Right cardiac atrium (tissue), 5 donors: ENCODE measurements around the gene MED31. TPM values are rescaled to one million over a fixed set of nuclear protein-coding genes. Genes with fewer than 3 reads are reported as not detected.
"Not testable (repeated sequence)": the region's sequence is repeated elsewhere in the genome, so short reads cannot be mapped to it uniquely, and the experiment has no call there.

Source experiments
- ATAC-seq, 2 donors: fragments of 200-7000 bp; cut with Tn5 transposase; one replicate each; pipeline versions ENCODE4 v1.8.0 to v1.9.1; 2020; ENCODE audit warnings: moderate library complexity in 2 of 2, mild to moderate bottlenecking in 1 of 2
- DNase-seq, 3 donors: peaks; one replicate each; pipeline ENCODE4 v3.0.0-alpha.2; 2020
- H3K27ac ChIP-seq: one replicate; pipeline ENCODE4 v1.5.1; 2013; ENCODE audit warnings: mild to moderate bottlenecking, low read length, control low read depth, moderate library complexity
- H3K27me3 ChIP-seq: one replicate; pipeline ENCODE4 v1.6.1; 2013; ENCODE audit not compliant: control insufficient read depth, insufficient read depth
- H3K4me1 ChIP-seq: one replicate; pipeline ENCODE4 v1.6.1; 2013; ENCODE audit warnings: low read length; ENCODE audit not compliant: control insufficient read depth, insufficient read depth
- H3K4me3 ChIP-seq: one replicate; pipeline ENCODE4 v1.5.1; 2013; ENCODE audit warnings: low read length, control low read depth
- H3K9me3 ChIP-seq: one replicate; pipeline ENCODE4 v1.6.1; 2013; ENCODE audit warnings: low read length; ENCODE audit not compliant: control insufficient read depth
- WGBS: extraction: QIAGEN DNeasy Blood & Tissue Kit; methylation state at CpG from one replicate; pipeline ENCODE4 v1.1.7; 2013; 5-methylcytosine and 5-hydroxymethylcytosine counted together
- intact Hi-C, 4 donors: fragments of 100-400 bp; cut with DNase I; formaldehyde crosslinking; loops; one replicate each; pipeline versions ENCODE4 v1.11.0 to v1.14.0; 2022 to 2023
- long read RNA-seq, 4 donors: library from polyadenylated mRNA; unstranded; transcript quantifications; one replicate each; pipeline ENCODE4 v2.0.0, GENCODE V29; 2020 to 2021
- polyA plus RNA-seq: library from polyadenylated mRNA; stranded (reverse); fragments of 200-250 nt; gene quantifications from one replicate; pipeline ENCODE4 v1.2.3, GENCODE V29; 2013
- total RNA-seq, 4 donors: library from RNA; stranded (reverse); fragmentation: NEBNext Ultra II Directional; extraction: Animal tissue kit (Norgen Biotek cat#: 25700); gene quantifications; one replicate each; pipeline ENCODE4 v1.2.1, GENCODE V29; 2021
- donor health status: healthy with polysubstance abuse.
- donor health status: DM: no; HTN: yes; CAD: no.
- donor health status: DM: no; HTN: no; CAD: no.
- donor health status: DM: no; HTN: yes; CAD: no; lungs with severe emphysema.
- donor health status: DM: yes; HTN: yes; CAD: no.

MED31 gene
- total RNA-seq (10 to 100 TPM; 14.0 to 20.4 (median 15.7) TPM), polyA plus RNA-seq (24.1 TPM)
- long read RNA-seq, donor 1, transcript MED31-201 (4 exons, 1,654 nt): major isoform, 6 of 12 reads
- long read RNA-seq, donor 1, partial matches to known transcripts: 0 of 12 reads
- long read RNA-seq, donor 1, other reads (novel, unspliced or antisense): 4 of 12 reads
- long read RNA-seq, donor 2, partial matches to known transcripts: 0 of 3 reads
- long read RNA-seq, donor 2, other reads (novel, unspliced or antisense): 0 of 3 reads
- long read RNA-seq, donor 3, transcript MED31-201 (4 exons, 1,654 nt): major isoform, 5 of 15 reads
- long read RNA-seq, donor 3, partial matches to known transcripts: 0 of 15 reads
- long read RNA-seq, donor 3, other reads (novel, unspliced or antisense): 6 of 15 reads
- long read RNA-seq, donor 4, transcript MED31-201 (4 exons, 1,654 nt): major isoform, 7 of 8 reads
- long read RNA-seq, donor 4, partial matches to known transcripts: 0 of 8 reads
- long read RNA-seq, donor 4, other reads (novel, unspliced or antisense): 1 of 8 reads

DNA sequence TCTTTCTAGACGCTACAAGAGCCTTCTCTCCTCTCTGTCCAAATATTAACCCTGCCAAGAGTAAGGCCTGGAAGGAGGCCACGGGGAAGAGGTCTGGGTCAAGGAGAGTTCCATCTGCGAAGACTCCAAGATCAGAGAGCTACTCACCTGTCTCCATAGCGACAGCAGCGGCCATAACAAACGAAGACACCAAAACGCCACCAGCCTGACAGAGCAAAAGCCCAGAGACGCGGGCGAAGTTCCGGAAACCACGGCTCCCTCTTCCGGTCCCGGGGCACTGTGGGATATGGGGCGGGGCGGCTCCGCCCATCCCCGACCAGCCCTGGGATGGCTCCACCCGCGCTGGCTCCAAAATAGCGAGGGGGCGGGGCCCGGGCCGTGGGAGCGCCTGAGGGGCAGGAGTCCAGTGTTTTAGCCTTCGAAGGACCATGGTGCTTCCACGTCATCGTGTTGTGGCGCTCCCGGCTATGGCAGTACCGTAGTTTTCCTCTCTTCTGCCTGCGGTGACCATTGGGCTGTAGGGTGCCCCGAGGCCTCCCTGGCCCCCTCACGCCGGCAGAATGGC is at the start of gene MED31, which contains the start of gene C17orf100:
MED31 (minus strand) TSS at position 252 of the 565 bp plus-strand sequence; CDS start at position 175, 77 bp downstream.
C17orf100 (plus strand) TSS at position 409 of the 565 bp plus-strand sequence; CDS start at position 561, 152 bp downstream.
- Histone ChIP-seq H3K27me3 (no peaks in the 10 kb centered on the region), H3K27ac (peak within 1 kb of the TSS; percentile 92), H3K9me3 (no peaks in the 10 kb centered on the region), H3K4me3 (peak within 1 kb of the TSS; percentile 93), H3K4me1 (peaks cover 4% of the 10 kb centered on the region)
- ATAC-seq (peak; percentile 99), DNase-seq (peak; percentile 94 to 98 (median 98))
- intact Hi-C loops: no loop called here
- 2% methylated on average over 35 of the region's 35 CpGs for WGBS

DNA sequence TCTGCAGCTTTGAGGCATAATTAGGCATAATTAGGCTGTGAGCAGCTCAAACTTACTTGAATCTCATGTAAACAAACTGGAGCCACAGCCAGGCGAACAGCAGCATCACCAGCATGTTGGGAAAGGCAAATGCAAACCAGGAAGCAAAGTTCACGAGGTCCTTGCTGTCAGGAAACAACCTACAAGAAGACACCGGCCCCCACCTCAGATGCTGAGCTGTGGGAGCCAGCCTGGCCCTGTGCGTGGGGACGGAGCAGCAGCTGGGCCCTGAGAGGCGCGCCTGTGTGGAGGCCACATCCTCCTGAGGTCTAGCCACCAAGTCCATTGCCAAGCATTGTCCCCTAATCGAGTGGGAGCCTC is 49.5 kb upstream of the MED31 start:
- Histone ChIP-seq H3K9me3 (no peaks in the 10 kb centered on the region), H3K27me3 (no peaks in the 10 kb centered on the region), H3K4me1 (no peaks in the 10 kb centered on the region), H3K4me3 (no peak overlapping the region), H3K27ac (no peak overlapping the region)
- intact Hi-C loops: no loop called here
- WGBS: 77% methylated on average over 8 of the region's 8 CpGs
- no peak for ATAC-seq
- DNase-seq: no peak

DNA sequence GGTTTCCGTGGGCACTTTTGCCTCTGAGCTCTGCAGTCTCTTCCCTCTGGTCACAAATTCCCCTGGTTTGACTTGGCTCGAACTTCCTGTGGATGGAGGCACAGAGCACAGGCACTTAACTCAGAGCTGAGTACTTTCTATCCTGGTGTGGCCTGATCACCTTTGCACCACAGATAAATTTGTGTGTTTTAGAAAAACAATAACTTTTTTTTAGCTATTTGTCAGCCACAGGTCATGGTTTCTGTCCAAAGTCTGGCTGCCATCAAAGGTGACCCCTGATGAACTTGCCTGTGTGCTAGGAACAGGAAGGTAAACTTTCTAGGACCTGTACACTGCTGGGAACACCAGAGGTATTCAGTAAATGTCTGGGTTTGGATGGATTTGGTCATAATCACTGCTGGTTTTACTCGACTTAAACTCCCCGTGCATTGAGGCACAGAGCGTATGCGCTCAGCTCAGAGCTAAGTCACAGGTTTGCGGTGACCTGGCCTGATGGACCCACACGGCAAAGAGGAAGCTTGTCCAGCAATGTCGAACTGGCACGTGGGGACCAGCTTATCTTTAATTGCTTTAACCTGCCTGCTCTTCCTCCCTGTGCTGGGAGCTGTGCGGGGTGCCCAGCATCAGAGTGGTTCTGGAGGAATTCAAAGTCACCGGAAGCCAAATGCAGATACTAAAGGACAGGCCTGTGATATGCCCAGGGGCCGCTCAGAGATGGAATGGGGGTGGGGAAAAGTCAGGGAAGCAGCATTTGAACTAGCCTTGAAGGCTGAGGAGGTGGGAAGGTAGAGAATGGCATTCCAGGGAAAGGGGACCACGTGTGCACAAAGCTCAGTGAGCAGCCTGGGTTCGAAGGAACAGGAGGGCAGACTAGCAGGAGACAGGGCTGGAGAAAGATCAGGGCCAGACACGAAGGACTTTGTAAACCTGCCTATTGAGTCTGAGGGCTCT is 48.9 kb upstream of the MED31 start:
- Histone ChIP-seq H3K4me3 (no peak overlapping the region), H3K9me3 (no peaks in the 10 kb centered on the region)
- intact Hi-C loops: no loop called here

DNA sequence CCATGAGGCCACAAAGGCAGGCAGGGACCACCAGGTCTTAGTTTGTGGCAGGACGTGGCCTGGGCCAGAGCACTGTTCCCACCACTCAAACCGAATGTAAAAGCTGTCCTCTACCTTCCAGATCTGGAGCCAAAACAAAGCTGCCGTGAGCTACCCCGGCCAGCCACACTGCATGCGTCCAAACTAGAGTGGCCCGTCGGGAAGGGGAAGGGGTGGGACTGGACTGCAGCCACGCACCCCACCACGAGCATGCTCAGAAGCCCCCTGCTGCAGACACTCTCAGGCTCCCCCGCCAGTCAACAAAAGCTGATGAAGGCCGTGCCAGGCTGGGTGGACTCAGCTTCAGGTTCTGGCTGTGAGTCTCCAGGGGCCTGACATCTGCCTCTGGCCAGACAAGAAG is 46.6 kb upstream of the MED31 start:
- intact Hi-C loops: no loop called here

More for the DNA sequence above, 48.9 kb upstream of the MED31 start:
- Histone ChIP-seq H3K27ac (no peak overlapping the region), H3K4me1 (no peaks in the 10 kb centered on the region), H3K27me3 (no peaks in the 10 kb centered on the region)
- WGBS: 64% methylated on average over 16 of the region's 16 CpGs
- DNase-seq: no peak
- no peak for ATAC-seq

DNA sequence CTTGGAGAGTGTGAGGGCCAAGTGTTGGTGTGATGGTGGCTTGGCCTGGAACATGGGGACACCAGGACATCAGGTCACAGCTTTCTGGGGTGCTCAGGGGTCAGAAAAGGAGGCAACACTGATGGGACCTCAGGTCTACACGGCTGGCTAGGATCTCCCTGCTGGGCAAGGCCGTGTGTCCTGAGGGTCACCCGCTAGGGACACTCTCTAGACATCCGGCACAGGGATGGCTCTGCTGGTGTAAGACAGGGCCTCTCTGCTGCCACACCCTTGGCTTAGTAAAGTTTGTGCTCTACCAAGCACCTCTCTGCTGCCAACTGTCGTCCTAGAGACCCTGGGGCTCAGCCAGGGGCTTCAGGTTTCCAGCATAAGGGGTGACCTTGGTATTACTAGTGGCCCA is 45.5 kb upstream of the MED31 start:
- no peak overlapping the region for H3K4me3 ChIP-seq
- ATAC-seq (no peak), DNase-seq (no peak)
- H3K27me3 ChIP-seq: no peaks in the 10 kb centered on the region
- 83% methylated on average over 5 of the region's 5 CpGs for WGBS
- no peak overlapping the region for H3K27ac ChIP-seq
- intact Hi-C loops: no loop called here
- no peaks in the 10 kb centered on the region for H3K4me1 ChIP-seq
- H3K9me3 ChIP-seq: no peaks in the 10 kb centered on the region

More for the DNA sequence above, 46.6 kb upstream of the MED31 start:
- no peaks in the 10 kb centered on the region for H3K9me3 ChIP-seq
- H3K27me3 ChIP-seq: no peaks in the 10 kb centered on the region
- no peak overlapping the region for H3K27ac ChIP-seq
- no peak for DNase-seq
- no peak for ATAC-seq
- no peak overlapping the region for H3K4me3 ChIP-seq
- WGBS: 80% methylated on average over 11 of the region's 11 CpGs
- H3K4me1 ChIP-seq: no peaks in the 10 kb centered on the region

DNA sequence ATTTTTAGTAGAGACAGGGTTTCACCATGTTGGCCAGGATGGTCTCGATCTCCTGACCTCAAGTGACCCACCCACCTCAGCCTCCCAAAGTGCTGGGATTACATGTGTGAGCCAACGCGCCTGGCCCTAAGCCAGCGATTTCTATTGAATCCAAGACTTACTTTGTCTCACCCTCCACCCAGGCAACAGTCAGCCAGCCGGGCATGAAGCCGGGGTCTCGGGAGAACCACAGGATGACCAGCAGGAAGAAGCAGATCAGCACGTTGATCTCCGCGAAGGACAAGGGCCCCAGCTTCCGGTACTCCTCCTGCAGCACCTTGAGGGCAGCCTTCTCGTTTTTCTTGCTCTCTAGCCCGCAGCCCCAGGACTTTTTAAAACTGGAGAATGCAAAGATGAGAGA is 44.2 kb upstream of the MED31 start:
- Histone ChIP-seq H3K9me3 (no peaks in the 10 kb centered on the region), H3K27me3 (no peaks in the 10 kb centered on the region), H3K27ac (no peak overlapping the region), H3K4me3 (no peak overlapping the region), H3K4me1 (no peaks in the 10 kb centered on the region)
- DNase-seq (peak in 1 of 3 donors; percentile 26), ATAC-seq (no peak)
- intact Hi-C loops: no loop called here
- WGBS: 66% methylated on average over 13 of the region's 13 CpGs

DNA sequence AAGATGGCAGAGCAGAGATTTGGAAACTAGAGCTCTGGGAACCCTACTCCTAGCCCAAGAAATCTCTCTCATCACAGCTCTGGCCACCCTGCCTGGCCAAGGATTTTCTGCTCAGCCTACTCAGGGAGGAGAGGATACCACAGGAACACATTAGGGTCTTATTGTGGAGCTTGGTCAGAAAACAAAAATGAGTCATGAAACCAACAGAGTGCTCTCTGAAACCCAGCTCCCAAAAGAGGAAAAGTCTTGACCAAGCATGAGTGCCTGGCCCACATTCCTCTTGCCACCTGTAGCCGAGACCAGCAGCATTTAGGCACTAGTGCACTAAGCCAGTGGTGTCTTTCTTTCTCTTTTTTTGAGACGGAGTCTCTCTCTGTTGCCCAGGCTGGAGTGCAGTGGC is 43.6 kb upstream of the MED31 start:
- ATAC-seq (no peak), DNase-seq (no peak)
- Histone ChIP-seq H3K4me1 (no peaks in the 10 kb centered on the region), H3K27ac (no peak overlapping the region), H3K9me3 (no peaks in the 10 kb centered on the region), H3K27me3 (no peaks in the 10 kb centered on the region), H3K4me3 (no peak overlapping the region)
- intact Hi-C loops: no loop called here
- WGBS: 86% methylated on average over 2 of the region's 2 CpGs

DNA sequence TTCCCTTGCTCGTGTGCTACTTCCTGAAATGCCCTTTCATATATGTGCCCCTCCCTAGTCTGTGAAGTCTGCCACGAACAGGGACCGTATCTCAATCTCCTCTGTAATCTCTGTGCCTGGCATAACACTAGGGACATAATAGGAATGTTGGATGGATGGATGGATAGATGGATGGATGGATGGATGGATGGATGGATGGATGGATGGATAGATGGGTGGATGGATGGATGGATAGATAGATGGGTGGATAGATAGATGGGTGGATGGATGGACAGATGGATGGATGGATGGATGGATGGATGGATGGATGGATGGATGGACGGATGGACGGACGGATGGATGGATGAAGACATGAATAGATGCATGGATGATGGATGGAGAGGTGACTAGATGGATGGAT is 40.6 kb upstream of the MED31 start:
- DNase-seq, H3K4me1 ChIP-seq, H3K4me3 ChIP-seq, intact Hi-C loops, H3K27me3 ChIP-seq, H3K9me3 ChIP-seq, H3K27ac ChIP-seq, ATAC-seq: not testable (repeated sequence)
- 60% methylated on average over 6 of the region's 6 CpGs for WGBS

DNA sequence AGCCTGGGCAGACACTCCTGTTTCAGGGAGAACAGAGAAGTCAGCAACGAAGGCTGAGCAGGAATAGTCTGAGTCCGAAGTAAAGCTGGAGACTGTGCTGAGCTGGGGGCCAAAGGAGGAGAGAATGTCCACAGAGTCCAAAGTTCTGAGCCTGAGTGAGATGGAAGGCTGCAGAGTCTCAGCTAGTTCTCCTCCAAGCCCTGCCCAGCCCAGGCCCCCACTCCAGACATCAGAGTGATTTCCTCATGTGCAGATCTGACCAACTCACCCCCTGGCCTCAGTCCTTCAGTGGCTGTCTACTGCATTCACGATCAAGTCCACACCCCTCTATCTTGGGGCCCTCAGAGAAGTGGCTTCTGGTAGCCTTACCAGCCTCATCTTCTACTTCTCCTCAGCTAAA is 40.1 kb upstream of the MED31 start:
- 81% methylated on average over 3 of the region's 3 CpGs for WGBS
- Histone ChIP-seq H3K4me1 (no peaks in the 10 kb centered on the region), H3K27ac (no peak overlapping the region), H3K9me3 (no peaks in the 10 kb centered on the region), H3K27me3 (no peaks in the 10 kb centered on the region), H3K4me3 (no peak overlapping the region)
- DNase-seq (no peak), ATAC-seq (no peak)
- intact Hi-C loops: no loop called here

DNA sequence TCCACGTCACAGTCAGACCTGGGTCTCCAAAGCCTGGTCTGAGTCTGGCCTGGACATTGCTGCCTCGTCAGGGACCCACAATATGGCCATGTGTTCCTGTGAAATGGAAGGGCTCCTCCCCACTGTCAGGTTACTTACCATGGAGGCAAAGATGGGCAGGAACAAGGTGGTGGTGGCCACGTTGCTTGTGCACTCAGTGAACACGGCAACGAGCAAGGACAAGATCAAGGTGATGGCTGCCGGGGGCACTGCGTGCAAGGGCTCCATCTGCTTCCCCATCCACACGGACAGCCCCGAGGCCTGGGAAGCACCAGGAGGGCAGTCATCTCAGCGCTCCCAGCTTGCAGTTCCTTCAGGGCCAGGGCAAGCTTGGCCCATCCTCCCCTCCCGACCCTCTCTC is 39.2 kb upstream of the MED31 start:
- Histone ChIP-seq H3K4me3 (no peak overlapping the region), H3K27ac (no peak overlapping the region), H3K27me3 (no peaks in the 10 kb centered on the region), H3K9me3 (no peaks in the 10 kb centered on the region), H3K4me1 (no peaks in the 10 kb centered on the region)
- DNase-seq (no peak), ATAC-seq (no peak)
- intact Hi-C loops: no loop called here
- 81% methylated on average over 11 of the region's 11 CpGs for WGBS
